Pancreas (tissue), 10 donors: ENCODE data around the gene GBX1. TPM values are rescaled to one million over a fixed set of nuclear protein-coding genes. Genes with fewer than 3 reads are reported as not detected.
A peak's percentile ranks its signal among the peaks of the same experiment; 100 is the strongest.

Experiments
- ATAC-seq, 4 donors: fragments of 200-7000 bp; cut with Tn5 transposase; one replicate each; pipeline versions ENCODE4 v1.8.0 to v1.9.1; 2020; ENCODE audit warnings: mild to moderate bottlenecking in 4 of 4, moderate library complexity in 4 of 4
- DNase-seq, 6 donors: peaks; one replicate each; pipeline ENCODE4 v3.0.0-alpha.2; 2020
- FAIRE-seq: peaks from 2 replicates; lab custom pipeline; 2012; peaks lifted over from hg19 to GRCh38; lab: Jason Lieb, UNC
- H3K27ac ChIP-seq, 4 donors: fragments of 200-600 bp; sonication (generic); 1 replicate in 3 of 4; 2 replicates in 1 of 4; pipeline versions ENCODE4 v1.5.0 to v1.8.0; 2020
- H3K27me3 ChIP-seq, 4 donors: fragments of 200-600 bp; one replicate each; pipeline ENCODE4 v1.8.0; 2021
- H3K36me3 ChIP-seq, 3 donors: fragments of 200-600 bp; sonication (generic) in 1 of 3; one replicate each; pipeline versions ENCODE4 v1.5.0 to v1.8.0; 2020 to 2021
- H3K4me1 ChIP-seq, 3 donors: fragments of 200-600 bp; one replicate each; pipeline ENCODE4 v1.8.0; 2021
- H3K4me3 ChIP-seq, 4 donors: fragments of 200-600 bp; sonication (generic) in 2 of 4; one replicate each; pipeline versions ENCODE4 v1.5.0 to v1.8.0; 2020 to 2021
- H3K9me3 ChIP-seq, 4 donors: fragments of 200-600 bp; one replicate each; pipeline ENCODE4 v1.8.0; 2021
- WGBS, 2 donors: extraction: QIAGEN DNeasy Blood & Tissue Kit; methylation state at CpG; one replicate each; pipeline ENCODE4 v1.1.7; 2013; 5-methylcytosine and 5-hydroxymethylcytosine counted together
- intact Hi-C, 3 donors: fragments of 100-400 bp; cut with DNase I; formaldehyde crosslinking; loops; one replicate each; pipeline versions ENCODE4 v1.11.1 to v1.14.2; 2022
- polyA plus RNA-seq, 2 donors: library from polyadenylated mRNA; stranded (reverse); fragments of 200-250 nt; gene quantifications; one replicate each; pipeline ENCODE4 v1.2.3, GENCODE V29; 2013
- total RNA-seq, 6 donors: library from RNA; stranded (reverse); fragmentation: NEBNext Ultra II Directional in 4 of 6; extraction: Animal tissue kit (Norgen Biotek cat#: 25700) in 4 of 6; gene quantifications; one replicate each; pipeline versions ENCODE4 v1.2.1 to v1.2.4, GENCODE V29; 2021 to 2023
- TF ChIP-seq, protein P1 (sequence below), 4 donors: fragments of 200-600 bp; sonication (generic) in 3 of 4; IDR thresholded peaks; one replicate each; pipeline versions ENCODE4 v1.5.0 to v1.8.0; 2021; ENCODE audit warnings: antibody characterized with exemption in 4 of 4
- donor health status: healthy with polysubstance abuse.
- donor health status: DM: no; HTN: no; CAD: no; lungs with moderate emphysema.
- donor health status: DM: no; HTN: no; CAD: no.
- donor health status: control.
- donor health status: control.
- donor health status: Bipolar disorder and iron deficiency.
- donor health status: DM: yes; HTN: yes; CAD: no.
- donor health status: DM: no; HTN: no; CAD: no.
- donor health status: DM: no; HTN: no; CAD: no.
- donor health status: DM: yes; HTN: yes; CAD: no.

Gene GBX1
- total and polyA plus RNA-seq, 8 donors = not detected

- H3K9me3 ChIP-seq = no peaks in the 10 kb centered on the region
- 87 to 93% methylated on average over 10 of the region's 10 CpGs for WGBS, 2 donors
- no peaks in the 10 kb centered on the region for H3K36me3 ChIP-seq
- TF ChIP-seq, protein P1, sequence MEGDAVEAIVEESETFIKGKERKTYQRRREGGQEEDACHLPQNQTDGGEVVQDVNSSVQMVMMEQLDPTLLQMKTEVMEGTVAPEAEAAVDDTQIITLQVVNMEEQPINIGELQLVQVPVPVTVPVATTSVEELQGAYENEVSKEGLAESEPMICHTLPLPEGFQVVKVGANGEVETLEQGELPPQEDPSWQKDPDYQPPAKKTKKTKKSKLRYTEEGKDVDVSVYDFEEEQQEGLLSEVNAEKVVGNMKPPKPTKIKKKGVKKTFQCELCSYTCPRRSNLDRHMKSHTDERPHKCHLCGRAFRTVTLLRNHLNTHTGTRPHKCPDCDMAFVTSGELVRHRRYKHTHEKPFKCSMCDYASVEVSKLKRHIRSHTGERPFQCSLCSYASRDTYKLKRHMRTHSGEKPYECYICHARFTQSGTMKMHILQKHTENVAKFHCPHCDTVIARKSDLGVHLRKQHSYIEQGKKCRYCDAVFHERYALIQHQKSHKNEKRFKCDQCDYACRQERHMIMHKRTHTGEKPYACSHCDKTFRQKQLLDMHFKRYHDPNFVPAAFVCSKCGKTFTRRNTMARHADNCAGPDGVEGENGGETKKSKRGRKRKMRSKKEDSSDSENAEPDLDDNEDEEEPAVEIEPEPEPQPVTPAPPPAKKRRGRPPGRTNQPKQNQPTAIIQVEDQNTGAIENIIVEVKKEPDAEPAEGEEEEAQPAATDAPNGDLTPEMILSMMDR (IDR thresholded peaks at IDR 0.05) = no peak
- peak in 2 of 6 donors; percentile 51 to 59 for DNase-seq
- intact Hi-C loops = no loop called here
- H3K4me1 ChIP-seq = no peaks in the 10 kb centered on the region
- no peak overlapping the region for H3K27ac ChIP-seq
- no peak overlapping the region for H3K4me3 ChIP-seq
- FAIRE-seq = no peak
- H3K27me3 ChIP-seq = no peaks in the 10 kb centered on the region
- ATAC-seq = no peak
These were observed 66.6 kb downstream of the GBX1 start for GRCh38 chr7:151100921-151101320.

- Histone ChIP-seq H3K4me1 (no peaks in the 10 kb centered on the region), H3K4me3 (no peak overlapping the region), H3K9me3 (no peaks in the 10 kb centered on the region), H3K36me3 (no peaks in the 10 kb centered on the region), H3K27ac (no peak overlapping the region), H3K27me3 (no peaks in the 10 kb centered on the region)
- TF ChIP-seq, protein P1 (IDR thresholded peaks at IDR 0.05) = no peak
- intact Hi-C loops = no loop called here
- 73 to 77% methylated on average over 20 of the region's 20 CpGs for WGBS, 2 donors
- peak in 1 of 4 donors; percentile 13 for ATAC-seq
- no peak for FAIRE-seq
- DNase-seq = peak in 2 of 6 donors; percentile 27 to 43
These were observed 67.8 kb downstream of the GBX1 start for GRCh38 chr7:151099486-151100211.

Other genes starting within 250 kb of the GBX1 start
- 1 to 10 TPM; 1.4 to 4.4 (median 3.0) TPM for gene KCNH2, start 189.4 kb downstream of the GBX1 start, total RNA-seq
- gene KCNH2, start 189.4 kb downstream of the GBX1 start, polyA plus RNA-seq = 10 to 100 TPM in 1 of 2 donors, 1 to 10 TPM in 1; 7.4 to 27.9 TPM
- 1 to 10 TPM; 1.0 to 5.1 (median 3.1) TPM for gene NOS3, start 176.7 kb downstream of the GBX1 start, total RNA-seq
- gene NOS3, start 176.7 kb downstream of the GBX1 start, polyA plus RNA-seq = 10 to 100 TPM in 1 of 2 donors, 1 to 10 TPM in 1; 6.0 to 12.5 TPM
- under 1 TPM in 5 of 6 donors, not detected in 1; 0.06 to 0.46 (median 0.20) TPM for gene ATG9B, start 143.2 kb downstream of the GBX1 start, total RNA-seq
- 1 to 10 TPM in 1 of 2 donors, under 1 TPM in 1; 0.72 to 1.5 TPM for gene ATG9B, start 143.2 kb downstream of the GBX1 start, polyA plus RNA-seq
- gene ABCB8, start 139.2 kb downstream of the GBX1 start, total RNA-seq = 10 to 100 TPM in 3 of 6 donors, 1 to 10 TPM in 3; 6.1 to 18.5 (median 10.1) TPM
- gene ABCB8, start 139.2 kb downstream of the GBX1 start, polyA plus RNA-seq = 10 to 100 TPM; 23.6 to 29.0 TPM
- gene ASIC3, start 119.2 kb downstream of the GBX1 start, total RNA-seq = 1 to 10 TPM in 1 of 6 donors, under 1 TPM in 5; 0.47 to 2.1 (median 0.71) TPM
- 1 to 10 TPM; 7.0 to 8.7 TPM for gene ASIC3, start 119.2 kb downstream of the GBX1 start, polyA plus RNA-seq
- 1 to 10 TPM; 3.7 to 7.0 (median 4.8) TPM for gene CDK5, start 109.8 kb downstream of the GBX1 start, total RNA-seq
- 1 to 10 TPM; 4.6 to 7.8 TPM for gene CDK5, start 109.8 kb downstream of the GBX1 start, polyA plus RNA-seq
- 100 to 1,000 TPM in 1 of 6 donors, 10 to 100 TPM in 5; 69.2 to 117 (median 85.5) TPM for gene SLC4A2, start 108.1 kb downstream of the GBX1 start, total RNA-seq
- 100 to 1,000 TPM; 188 to 211 TPM for gene SLC4A2, start 108.1 kb downstream of the GBX1 start, polyA plus RNA-seq
- gene FASTK, start 86.9 kb downstream of the GBX1 start, total RNA-seq = 10 to 100 TPM; 23.5 to 51.1 (median 35.9) TPM
- 100 to 1,000 TPM; 178 to 265 TPM for gene FASTK, start 86.9 kb downstream of the GBX1 start, polyA plus RNA-seq
- gene TMUB1, start 84.2 kb downstream of the GBX1 start, total RNA-seq = 10 to 100 TPM; 34.5 to 49.8 (median 39.3) TPM
- gene TMUB1, start 84.2 kb downstream of the GBX1 start, polyA plus RNA-seq = 100 to 1,000 TPM in 1 of 2 donors, 10 to 100 TPM in 1; 52.8 to 103 TPM
- 10 to 100 TPM; 41.5 to 81.0 (median 54.7) TPM for gene AGAP3, start 81.2 kb downstream of the GBX1 start, total RNA-seq
- gene AGAP3, start 81.2 kb downstream of the GBX1 start, polyA plus RNA-seq = 10 to 100 TPM; 89.8 to 93.9 TPM
- not detected for gene ASB10, start 19.6 kb upstream of the GBX1 start, total RNA-seq
- not detected for gene ASB10, start 19.6 kb upstream of the GBX1 start, polyA plus RNA-seq
- not detected for gene H2BK1, start 42.8 kb upstream of the GBX1 start, total RNA-seq
- not detected for gene H2BK1, start 42.8 kb upstream of the GBX1 start, polyA plus RNA-seq
- 10 to 100 TPM in 4 of 6 donors, 1 to 10 TPM in 2; 7.1 to 13.6 (median 11.9) TPM for gene ABCF2, start 59.5 kb upstream of the GBX1 start, total RNA-seq
- gene ABCF2, start 59.5 kb upstream of the GBX1 start, polyA plus RNA-seq = 10 to 100 TPM in 1 of 2 donors, 1 to 10 TPM in 1; 9.7 to 10.9 TPM
- gene CHPF2, start 64.8 kb upstream of the GBX1 start, total RNA-seq = 10 to 100 TPM; 12.8 to 27.9 (median 18.9) TPM
- 10 to 100 TPM; 35.3 to 38.6 TPM for gene CHPF2, start 64.8 kb upstream of the GBX1 start, polyA plus RNA-seq
- 10 to 100 TPM; 13.0 to 30.8 (median 15.3) TPM for gene SMARCD3, start 81.0 kb upstream of the GBX1 start, total RNA-seq
- gene SMARCD3, start 81.0 kb upstream of the GBX1 start, polyA plus RNA-seq = 10 to 100 TPM; 46.6 to 69.9 TPM
- gene NUB1, start 174.1 kb upstream of the GBX1 start, total RNA-seq = 10 to 100 TPM; 23.1 to 30.6 (median 24.0) TPM
- gene NUB1, start 174.1 kb upstream of the GBX1 start, polyA plus RNA-seq = 10 to 100 TPM; 19.5 to 23.6 TPM
- gene WDR86, start 242.3 kb upstream of the GBX1 start, total RNA-seq = 1 to 10 TPM in 3 of 6 donors, under 1 TPM in 3; 0.28 to 1.7 (median 0.90) TPM
- 1 to 10 TPM in 1 of 2 donors, under 1 TPM in 1; 0.99 to 1.7 TPM for gene WDR86, start 242.3 kb upstream of the GBX1 start, polyA plus RNA-seq